GM12891 (cell line): ENCODE results near the gene LHX4.

Experiments used
- POLR2A ChIP-seq: IDR thresholded peaks from 2 replicates; pipeline ENCODE4 v1.6.1; 2011; ENCODE audit warnings: low read depth, low read length, control low read depth
- POLR2AphosphoS5 ChIP-seq: IDR thresholded peaks from 2 replicates; pipeline ENCODE4 v1.6.1; 2011; ENCODE audit warnings: low read depth, low read length, control low read depth
- POU2F2 ChIP-seq: IDR thresholded peaks from 2 replicates; pipeline ENCODE4 v1.6.1; 2011; ENCODE audit warnings: low read depth, mild to moderate bottlenecking, control low read depth, low read length, moderate library complexity
- SPI1 ChIP-seq: IDR thresholded peaks from 2 replicates; pipeline ENCODE4 v1.6.1; 2011; ENCODE audit warnings: low read depth, low read length, control low read depth
- TAF1 ChIP-seq: IDR thresholded peaks from 2 replicates; pipeline ENCODE4 v1.6.1; 2011; ENCODE audit warnings: low read depth, low read length, control low read depth

DNA sequence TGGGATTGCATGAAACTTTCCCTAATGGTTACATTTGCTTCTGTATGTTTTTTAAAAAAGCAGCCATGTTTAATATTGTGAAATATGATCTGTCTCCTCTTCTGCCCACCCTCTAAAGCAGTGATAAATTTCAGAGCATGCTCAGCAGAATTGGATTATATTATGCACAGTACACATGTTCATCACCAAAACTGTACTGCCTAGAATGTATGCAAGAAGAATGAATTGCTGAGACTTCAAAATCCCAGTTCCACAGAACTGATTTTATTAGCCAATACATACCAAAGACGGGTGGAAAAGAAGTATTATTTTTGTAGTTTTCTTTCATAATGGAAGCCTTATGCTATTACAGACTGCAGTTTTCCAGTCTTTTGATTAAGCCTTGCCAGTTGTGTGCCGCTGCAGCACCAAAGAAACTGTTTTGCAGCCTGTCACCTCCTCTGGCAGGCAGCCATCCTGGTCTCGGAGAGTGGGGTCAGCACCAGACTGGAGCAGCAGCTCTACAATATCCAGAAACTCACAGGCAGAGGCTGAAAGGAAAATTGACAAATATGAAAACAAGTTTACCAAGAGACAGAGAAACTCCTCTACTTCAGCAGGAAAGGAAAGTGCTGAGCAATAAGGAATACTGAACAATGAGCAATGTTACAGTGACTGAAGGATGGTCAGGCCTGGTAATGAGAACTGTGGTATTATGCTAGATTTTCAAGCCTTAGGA, 58.1 kb downstream of the LHX4 start:
- TF ChIP-seq POLR2A = no peak
- no peak for TF ChIP-seq POU2F2
- no peak for TF ChIP-seq SPI1
- no peak for TF ChIP-seq POLR2AphosphoS5
- TF ChIP-seq TAF1 = no peak
